Measurements from ENCODE around the gene GJB6.

GJB6 gene

GRCh38 chr13:20185366-20186056 lies 46.6 kb downstream of the GJB6 start:
- DNase-seq, result no peak

GRCh38 chr13:20182231-20182846 lies 49.8 kb downstream of the GJB6 start:
- peak; percentile 20 to 75 (median 58) for DNase-seq

GRCh38 chr13:20181188-20181587 lies 50.9 kb downstream of the GJB6 start:
- no peak for DNase-seq

GRCh38 chr13:20178156-20178555 lies 54.0 kb downstream of the GJB6 start:
- no peak for DNase-seq

GRCh38 chr13:20177049-20177831 lies 54.9 kb downstream of the GJB6 start:
- no peak for DNase-seq

GRCh38 chr13:20175907-20176652 lies 56.0 kb downstream of the GJB6 start:
- no peak for DNase-seq

- no peak for DNase-seq
Measured at GRCh38 chr13:20175406-20175794, 56.7 kb downstream of the GJB6 start.

GRCh38 chr13:20174656-20175405 lies 57.3 kb downstream of the GJB6 start:
- DNase-seq, result peak in 2 of 3 experiments; percentile 14 to 45

GRCh38 chr13:20173116-20173746 lies 58.9 kb downstream of the GJB6 start:
- no peak for DNase-seq

Measured in NCI-H1417 (cell line).